B cell (primary cell): ENCODE measurements around the gene LNP1. TPM values are rescaled to one million over a fixed set of nuclear protein-coding genes. Genes with fewer than 3 reads are reported as not detected.

Experiments
- ATAC-seq: fragments of 200-7000 bp; cut with Tn5 transposase; one replicate; pipeline ENCODE4 v1.10.0; 2021; ENCODE audit warnings: low read depth, mild to moderate bottlenecking, moderate number of reproducible peaks, moderate library complexity
- CTCF ChIA-PET: fragments of 350-600 bp; sonication (Branson Sonifier 250); formaldehyde crosslinking; loops from one replicate; lab custom pipeline; 2021; ENCODE audit warnings: antibody characterized with exemption, inconsistent platforms; lab: Charles Lee
- POLR2A ChIA-PET: fragments of 350-600 bp; sonication (Branson Sonifier 250); formaldehyde crosslinking; loops from one replicate; lab custom pipeline; 2021; ENCODE audit warnings: antibody characterized with exemption; lab: Charles Lee
- DNase-seq: peaks from one replicate; pipeline ENCODE4 v3.0.0; 2013
- H2AFZ ChIP-seq: 2 replicates; pipeline ENCODE4 v1.6.1; 2012; ENCODE audit warnings: mild to moderate bottlenecking, low read depth, low read length; ENCODE audit not compliant: insufficient read depth, poor library complexity, severe bottlenecking
- H3K27ac ChIP-seq, 2 donors: 1 replicate in 1 of 2; 2 replicates in 1 of 2; pipeline ENCODE4 v1.5.1; 2012 to 2013; ENCODE audit warnings: low read length in 2 of 2, mild to moderate bottlenecking in 2 of 2, moderate library complexity in 1 of 2
- H3K27me3 ChIP-seq, 4 experiments: fragments of 200-600 bp in 1 of 4; sonication (generic) in 1 of 4; replicated peaks in 1 of 4; 1 replicate in 2 of 4; 2 replicates in 2 of 4; pipeline versions ENCODE4 v1.6.1 to v1.7.0; 2013 to 2016; ENCODE audit warnings: low read length in 3 of 4, mild to moderate bottlenecking in 2 of 4, mixed read lengths in 1 of 4, moderate library complexity in 1 of 4; ENCODE audit not compliant: insufficient read depth in 4 of 4, control insufficient read depth in 3 of 4; ENCODE audit errors: control extremely low read depth in 1 of 4
- H3K36me3 ChIP-seq, 2 experiments: replicated peaks in 1 of 2; 1 replicate in 1 of 2; 2 replicates in 1 of 2; pipeline versions ENCODE4 v1.6.1 to v1.7.1; 2013; ENCODE audit warnings: low read length in 1 of 2; ENCODE audit not compliant: insufficient read depth in 2 of 2, control insufficient read depth in 1 of 2; ENCODE audit errors: control extremely low read depth in 1 of 2, extremely low read depth in 1 of 2
- H3K4me1 ChIP-seq, 2 donors: fragments of 200-600 bp in 1 of 2; sonication (generic) in 1 of 2; 1 replicate in 1 of 2; 2 replicates in 1 of 2; pipeline versions ENCODE4 v1.5.1 to v1.6.1; 2013 to 2017; ENCODE audit warnings: low read length in 2 of 2; ENCODE audit not compliant: control insufficient read depth in 2 of 2, insufficient read depth in 2 of 2
- H3K4me2 ChIP-seq: replicated peaks from 2 replicates; pipeline ENCODE3; 2012; ENCODE audit warnings: mild to moderate bottlenecking, low read depth, low read length; ENCODE audit not compliant: poor library complexity, severe bottlenecking
- H3K4me3 ChIP-seq, 5 experiments: fragments of 200-600 bp in 1 of 5; sonication (generic) in 1 of 5; 1 replicate in 3 of 5; 2 replicates in 2 of 5; pipeline versions ENCODE4 v1.5.1 to v1.7.0; 2011 to 2016; ENCODE audit warnings: low read length in 4 of 5, mild to moderate bottlenecking in 4 of 5, low read depth in 2 of 5, control low read depth in 1 of 5, moderate library complexity in 1 of 5; ENCODE audit not compliant: insufficient read depth in 1 of 5; ENCODE audit errors: control extremely low read depth in 1 of 5, extremely low read depth in 1 of 5
- H3K79me2 ChIP-seq: fragments of 200-600 bp; sonication (generic); one replicate; pipeline ENCODE4 v1.6.0; 2016; ENCODE audit warnings: low read length; ENCODE audit not compliant: control insufficient read depth, insufficient read depth
- H3K9ac ChIP-seq: fragments of 200-600 bp; sonication (generic); 2 replicates; pipeline ENCODE4 v1.6.1; 2017; ENCODE audit warnings: mild to moderate bottlenecking, low read length, moderate library complexity
- H3K9me3 ChIP-seq, 3 donors: one replicate each; pipeline versions ENCODE4 v1.6.1 to v1.7.1; 2013; ENCODE audit warnings: low read length in 2 of 3; ENCODE audit not compliant: control insufficient read depth in 2 of 3, insufficient read depth in 1 of 3; ENCODE audit errors: control extremely low read depth in 1 of 3
- H4K20me1 ChIP-seq: 2 replicates; pipeline ENCODE4 v1.6.0; 2012; ENCODE audit warnings: mild to moderate bottlenecking, low read length; ENCODE audit not compliant: insufficient read depth, control insufficient read depth, poor library complexity, severe bottlenecking
- H3K27ac Mint-ChIP-seq: one replicate; pipeline ENCODE4 v1.8.0; 2021; ENCODE audit warnings: mixed read lengths
- H3K27me3 Mint-ChIP-seq: one replicate; pipeline ENCODE4 v1.8.0; 2021; ENCODE audit warnings: mixed read lengths
- H3K4me1 Mint-ChIP-seq: one replicate; pipeline ENCODE4 v1.8.0; 2021; ENCODE audit warnings: mixed read lengths
- H3K4me3 Mint-ChIP-seq: one replicate; pipeline ENCODE4 v1.8.0; 2021; ENCODE audit warnings: mixed read lengths
- H3K9me3 Mint-ChIP-seq: one replicate; pipeline ENCODE4 v1.8.0; 2022; ENCODE audit warnings: mixed read lengths; ENCODE audit not compliant: insufficient read depth
- EZH2 ChIP-seq: IDR thresholded peaks from 2 replicates; pipeline ENCODE4 v1.6.1; 2012; ENCODE audit warnings: borderline replicate concordance, low read depth, mild to moderate bottlenecking, moderate library complexity, low read length; ENCODE audit not compliant: insufficient read depth, poor library complexity, severe bottlenecking
- WGBS: methylation state at CpG from one replicate; pipeline ENCODE4 v1.1.5; 2013; ENCODE audit warnings: missing lambda C conversion rate; ENCODE audit not compliant: insufficient coverage; 5-methylcytosine and 5-hydroxymethylcytosine counted together
- intact Hi-C: fragments of 100-400 bp; cut with micrococcal nuclease; formaldehyde crosslinking; loops from one replicate; pipeline ENCODE4 v1.10.0; 2022
- polyA plus RNA-seq: library from polyadenylated mRNA; depleted of rRNA; stranded (reverse); fragments of >200 nt; gene quantifications from 2 replicates; pipeline ENCODE4 v1.2.3, GENCODE V29; 2012
- total RNA-seq, 2 donors: library from RNA; stranded (reverse); fragments of 120-200 nt in 1 of 2; gene quantifications; 1 replicate in 1 of 2; 2 replicates in 1 of 2; pipeline versions ENCODE4 v1.2.3 to v1.2.4, GENCODE V29; 2013 to 2022
- TF ChIP-seq, protein P1 (sequence below): fragments of 200-600 bp; IDR thresholded peaks from one replicate; pipeline ENCODE4 v1.8.0; 2022; ENCODE audit warnings: antibody characterized with exemption, mild to moderate bottlenecking

Gene LNP1
- total and polyA plus RNA-seq, 2 donors (not counting 1 experiment from before 2014, with no cell fraction given): 0.39 to 1.9 TPM

GRCh38 chr3:100403362-100404249 is 2.3 kb downstream of the LNP1 start:
- H3K4me1 ChIP-seq: peaks cover 18 to 22% of the 10 kb centered on the region in 2 donors
- no peak overlapping the region for H3K4me3 ChIP-seq
- 96% methylated on average over 3 of the region's 5 CpGs for WGBS
- H3K4me1 Mint-ChIP-seq: peaks cover 38% of the 10 kb centered on the region
- peaks cover 0 to 5% (median 0%) of the 10 kb centered on the region in 3 donors for H3K9me3 ChIP-seq
- no peak overlapping the region for H2AFZ ChIP-seq
- H3K4me3 Mint-ChIP-seq: no peak overlapping the region
- ATAC-seq: no peak
- no peaks in the 10 kb centered on the region for H3K36me3 ChIP-seq
- peaks cover 52% of the 10 kb centered on the region for H3K79me2 ChIP-seq
- CTCF ChIA-PET: no interaction called here
- no peak overlapping the region for H3K27ac Mint-ChIP-seq
- no peak for DNase-seq
- H3K9me3 Mint-ChIP-seq: no peaks in the 10 kb centered on the region
- H3K27me3 ChIP-seq: no peaks in the 10 kb centered on the region
- POLR2A ChIA-PET: no interaction called here
- no peak overlapping the region for H3K4me2 ChIP-seq
- intact Hi-C loops: loop anchor here (5.0 kb wide), 4 partner anchors 89 to 1811 kb away; partner anchors contain the start of genes CPOX and TMEM45A
- H3K27me3 Mint-ChIP-seq: no peaks in the 10 kb centered on the region
- H3K9ac ChIP-seq: no peak overlapping the region
- peaks cover 11% of the 10 kb centered on the region for H4K20me1 ChIP-seq
- no peak overlapping the region for H3K27ac ChIP-seq
- TF ChIP-seq EZH2: no peak
- TF ChIP-seq, protein P1, sequence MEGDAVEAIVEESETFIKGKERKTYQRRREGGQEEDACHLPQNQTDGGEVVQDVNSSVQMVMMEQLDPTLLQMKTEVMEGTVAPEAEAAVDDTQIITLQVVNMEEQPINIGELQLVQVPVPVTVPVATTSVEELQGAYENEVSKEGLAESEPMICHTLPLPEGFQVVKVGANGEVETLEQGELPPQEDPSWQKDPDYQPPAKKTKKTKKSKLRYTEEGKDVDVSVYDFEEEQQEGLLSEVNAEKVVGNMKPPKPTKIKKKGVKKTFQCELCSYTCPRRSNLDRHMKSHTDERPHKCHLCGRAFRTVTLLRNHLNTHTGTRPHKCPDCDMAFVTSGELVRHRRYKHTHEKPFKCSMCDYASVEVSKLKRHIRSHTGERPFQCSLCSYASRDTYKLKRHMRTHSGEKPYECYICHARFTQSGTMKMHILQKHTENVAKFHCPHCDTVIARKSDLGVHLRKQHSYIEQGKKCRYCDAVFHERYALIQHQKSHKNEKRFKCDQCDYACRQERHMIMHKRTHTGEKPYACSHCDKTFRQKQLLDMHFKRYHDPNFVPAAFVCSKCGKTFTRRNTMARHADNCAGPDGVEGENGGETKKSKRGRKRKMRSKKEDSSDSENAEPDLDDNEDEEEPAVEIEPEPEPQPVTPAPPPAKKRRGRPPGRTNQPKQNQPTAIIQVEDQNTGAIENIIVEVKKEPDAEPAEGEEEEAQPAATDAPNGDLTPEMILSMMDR: no peak

GRCh38 chr3:100404250-100404548 is 2.9 kb downstream of the LNP1 start:
- no CpG with 5 or more reads among the region's 1 CpG for WGBS
- Mint-ChIP-seq H3K27me3 (no peaks in the 10 kb centered on the region), H3K27ac (no peak overlapping the region), H3K9me3 (no peaks in the 10 kb centered on the region), H3K4me3 (no peak overlapping the region), H3K4me1 (peaks cover 34% of the 10 kb centered on the region)
- POLR2A ChIA-PET: no interaction called here
- no peak overlapping the region for H3K9ac ChIP-seq
- peaks cover 6% of the 10 kb centered on the region for H4K20me1 ChIP-seq
- H3K79me2 ChIP-seq: peaks cover 49% of the 10 kb centered on the region
- H3K36me3 ChIP-seq: no peaks in the 10 kb centered on the region
- no peak for ATAC-seq
- H3K4me2 ChIP-seq: no peak overlapping the region
- H2AFZ ChIP-seq: no peak overlapping the region
- CTCF ChIA-PET: interaction anchor here (0.6 kb wide), 1 partner anchor 87 kb away, joined by 3 read pairs; no protein-coding TSS in a partner anchor
- H3K9me3 ChIP-seq: peaks cover 0 to 5% (median 0%) of the 10 kb centered on the region in 3 donors
- DNase-seq: no peak
- intact Hi-C loops: loop anchor here (5.0 kb wide), 4 partner anchors 88 to 1812 kb away; partner anchors contain the start of genes CPOX and TMEM45A
- TF ChIP-seq, protein P1: no peak
- no peak for TF ChIP-seq EZH2
- H3K27ac ChIP-seq: no peak overlapping the region
- H3K27me3 ChIP-seq: no peaks in the 10 kb centered on the region
- no peak overlapping the region for H3K4me3 ChIP-seq
- H3K4me1 ChIP-seq: peaks cover 17 to 22% of the 10 kb centered on the region in 2 donors
